HG03378 (cell line): ENCODE measurements around the gene CSTF2T.

Experiments
- ATAC-seq: cut with Tn5 transposase; IDR thresholded peaks from one replicate; pipeline ENCODE4 v1.9.1; 2021; ENCODE audit warnings: mild to moderate bottlenecking, moderate library complexity; ENCODE audit not compliant: unreplicated experiment

CSTF2T gene

DNA sequence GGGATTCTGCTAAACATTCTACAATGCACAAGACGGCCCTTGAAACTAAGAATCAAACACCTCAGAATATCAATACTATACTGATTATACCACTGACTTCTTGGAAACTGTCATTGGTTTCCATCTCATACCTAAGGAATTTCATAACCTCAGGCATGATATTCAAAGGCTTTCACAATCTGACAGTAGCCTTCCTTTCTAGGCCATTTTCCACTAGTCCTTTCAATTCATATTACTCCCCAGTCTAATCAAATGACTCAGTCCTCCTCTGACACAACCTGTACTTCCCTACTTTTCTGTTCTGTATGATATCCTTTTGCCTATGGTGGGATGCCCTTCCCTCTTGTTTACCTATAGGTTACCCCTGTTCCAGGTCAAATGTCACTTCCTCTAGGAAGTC lies 48.3 kb downstream of the CSTF2T start:
- no peak for ATAC-seq

- ATAC-seq, result no peak
These were observed 50.3 kb downstream of the CSTF2T start for GRCh38 chr10:51649064-51649463.
